PC-9 (cell line): Measurements from ENCODE around the gene TBC1D22A. TPM values are rescaled to one million over a fixed set of nuclear protein-coding genes. Genes with fewer than 3 reads are reported as not detected.

Experiments used
- BruUV-seq: library from RNA; stranded (reverse); fragments of 400-500 nt; replicated peaks from 2 replicates; lab custom pipeline; 2021; lab: Mats Ljungman, UMichigan
- CTCF ChIA-PET: fragments of 300-600 bp; sonication (Branson Sonifier 250); formaldehyde crosslinking; loops from one replicate; lab custom pipeline; 2022; ENCODE audit warnings: antibody characterized with exemption; lab: Charles Lee
- POLR2A ChIA-PET: fragments of 300-600 bp; sonication (Branson Sonifier 250); formaldehyde crosslinking; loops from one replicate; lab custom pipeline; 2022; ENCODE audit warnings: antibody characterized with exemption; ENCODE audit not compliant: unreplicated experiment; lab: Charles Lee
- DNase-seq, 2 experiments: peaks; one replicate each; pipeline versions ENCODE4 v3.0.0 to v3.0.0-alpha.2; 2015 to 2022; ENCODE audit warnings: mixed read lengths in 1 of 2
- H2AFZ ChIP-seq: fragments of 200-600 bp; sonication (generic); 2 replicates; pipeline ENCODE4 v1.8.1; 2017; ENCODE audit warnings: antibody characterized with exemption
- H3F3A ChIP-seq: fragments of 200-600 bp; sonication (generic); 2 replicates; pipeline ENCODE4 v1.8.1; 2017; ENCODE audit warnings: antibody characterized with exemption, mild to moderate bottlenecking, low read depth; ENCODE audit not compliant: insufficient read depth
- H3K27ac ChIP-seq: fragments of 200-600 bp; sonication (generic); 2 replicates; pipeline ENCODE4 v1.6.1; 2016; ENCODE audit warnings: mixed run types
- H3K27me3 ChIP-seq: fragments of 200-600 bp; sonication (generic); 2 replicates; pipeline ENCODE4 v1.6.1; 2016; ENCODE audit warnings: low read depth, mixed run types; ENCODE audit not compliant: insufficient read depth
- H3K36me3 ChIP-seq: fragments of 200-600 bp; sonication (generic); 2 replicates; pipeline ENCODE4 v1.6.1; 2016; ENCODE audit warnings: low read depth, mixed run types
- H3K4me1 ChIP-seq: fragments of 200-600 bp; sonication (generic); replicated peaks from 2 replicates; pipeline ENCODE4 v1.6.1; 2016; ENCODE audit warnings: mixed run types; ENCODE audit not compliant: insufficient read depth
- H3K4me2 ChIP-seq: fragments of 200-600 bp; sonication (generic); 2 replicates; pipeline ENCODE4 v1.6.1; 2017; ENCODE audit warnings: mixed run types
- H3K4me3 ChIP-seq: fragments of 200-600 bp; sonication (generic); 2 replicates; pipeline ENCODE4 v1.6.1; 2016; ENCODE audit warnings: mixed run types
- H3K79me2 ChIP-seq: fragments of 200-600 bp; sonication (generic); 2 replicates; pipeline ENCODE4 v1.6.1; 2017; ENCODE audit warnings: low read depth, mixed run types
- H3K9me2 ChIP-seq: fragments of 200-600 bp; sonication (generic); 2 replicates; pipeline ENCODE4 v1.8.1; 2017; ENCODE audit warnings: mild to moderate bottlenecking; ENCODE audit not compliant: insufficient read depth
- H3K9me3 ChIP-seq: fragments of 200-600 bp; sonication (generic); 2 replicates; pipeline ENCODE4 v1.8.1; 2016; ENCODE audit warnings: low read depth; ENCODE audit not compliant: insufficient read depth
- H4K20me1 ChIP-seq: fragments of 200-600 bp; sonication (generic); 2 replicates; pipeline ENCODE4 v1.8.1; 2017; ENCODE audit not compliant: insufficient read depth
- EZH2 ChIP-seq: fragments of 200-600 bp; sonication (generic); IDR thresholded peaks from 2 replicates; pipeline ENCODE4 v1.8.0; 2017; ENCODE audit warnings: antibody characterized with exemption, low read depth
- intact Hi-C: fragments of 100-400 bp; cut with micrococcal nuclease; formaldehyde crosslinking; loops from one replicate; pipeline ENCODE4 v1.10.0; 2022; ENCODE audit not compliant: unreplicated experiment
- total RNA-seq: library from RNA; stranded (reverse); gene quantifications from 2 replicates; pipeline ENCODE4 v1.2.3, GENCODE V29; 2021
- TF ChIP-seq, protein P1 (sequence below): fragments of 200-600 bp; sonication (generic); conservative IDR thresholded peaks from 2 replicates; pipeline ENCODE4 v1.6.1; 2017; ENCODE audit warnings: mixed run types, antibody characterized with exemption, mild to moderate bottlenecking, moderate library complexity

The TBC1D22A gene
- total RNA-seq, 1 experiment from 2014 or later: 40.3 TPM

DNA sequence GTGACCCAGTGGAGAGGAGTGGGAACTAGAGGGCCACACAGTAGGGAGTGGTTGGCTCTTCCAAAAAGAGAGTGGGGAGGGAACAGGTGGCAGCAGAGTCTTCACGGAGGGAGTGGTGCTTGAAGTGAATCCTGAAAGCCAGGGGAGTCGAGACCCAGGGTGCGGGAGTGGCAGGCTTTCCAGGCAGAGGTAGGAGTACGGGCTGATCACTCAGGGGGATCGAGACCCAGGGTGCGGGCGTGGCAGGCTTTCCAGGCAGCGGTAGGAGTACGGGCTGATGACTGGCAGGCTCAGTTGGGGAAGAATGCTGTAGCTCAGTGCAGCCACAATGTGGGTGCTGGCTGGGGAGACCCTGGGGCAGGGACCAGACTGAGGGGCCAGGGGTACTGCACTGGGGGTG, 148.2 kb downstream of the TBC1D22A start:
- H3K79me2 ChIP-seq: no peaks in the 10 kb centered on the region
- no peak for DNase-seq
- BruUV-seq: no TSS peak
- H3K4me3 ChIP-seq: no peak overlapping the region
- TF ChIP-seq, protein P1, sequence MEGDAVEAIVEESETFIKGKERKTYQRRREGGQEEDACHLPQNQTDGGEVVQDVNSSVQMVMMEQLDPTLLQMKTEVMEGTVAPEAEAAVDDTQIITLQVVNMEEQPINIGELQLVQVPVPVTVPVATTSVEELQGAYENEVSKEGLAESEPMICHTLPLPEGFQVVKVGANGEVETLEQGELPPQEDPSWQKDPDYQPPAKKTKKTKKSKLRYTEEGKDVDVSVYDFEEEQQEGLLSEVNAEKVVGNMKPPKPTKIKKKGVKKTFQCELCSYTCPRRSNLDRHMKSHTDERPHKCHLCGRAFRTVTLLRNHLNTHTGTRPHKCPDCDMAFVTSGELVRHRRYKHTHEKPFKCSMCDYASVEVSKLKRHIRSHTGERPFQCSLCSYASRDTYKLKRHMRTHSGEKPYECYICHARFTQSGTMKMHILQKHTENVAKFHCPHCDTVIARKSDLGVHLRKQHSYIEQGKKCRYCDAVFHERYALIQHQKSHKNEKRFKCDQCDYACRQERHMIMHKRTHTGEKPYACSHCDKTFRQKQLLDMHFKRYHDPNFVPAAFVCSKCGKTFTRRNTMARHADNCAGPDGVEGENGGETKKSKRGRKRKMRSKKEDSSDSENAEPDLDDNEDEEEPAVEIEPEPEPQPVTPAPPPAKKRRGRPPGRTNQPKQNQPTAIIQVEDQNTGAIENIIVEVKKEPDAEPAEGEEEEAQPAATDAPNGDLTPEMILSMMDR: no peak
- no peak for TF ChIP-seq EZH2
- ChIA-PET CTCF (no interaction called here), POLR2A (no interaction called here)
- no peaks in the 10 kb centered on the region for H3F3A ChIP-seq
- no peak overlapping the region for H3K4me2 ChIP-seq
- intact Hi-C loops: no loop called here
- no peaks in the 10 kb centered on the region for H3K27me3 ChIP-seq
- 0 out of 2 replicates have a peak, but pooled peaks cover 4% of the 10 kb centered on the region for H3K36me3 ChIP-seq
- H3K9me3 ChIP-seq: no peaks in the 10 kb centered on the region
- H3K9me2 ChIP-seq: no peaks in the 10 kb centered on the region
- peaks cover 32% of the 10 kb centered on the region for H4K20me1 ChIP-seq
- no peaks in the 10 kb centered on the region for H3K4me1 ChIP-seq
- no peak overlapping the region for H3K27ac ChIP-seq
- H2AFZ ChIP-seq: no peak overlapping the region

DNA sequence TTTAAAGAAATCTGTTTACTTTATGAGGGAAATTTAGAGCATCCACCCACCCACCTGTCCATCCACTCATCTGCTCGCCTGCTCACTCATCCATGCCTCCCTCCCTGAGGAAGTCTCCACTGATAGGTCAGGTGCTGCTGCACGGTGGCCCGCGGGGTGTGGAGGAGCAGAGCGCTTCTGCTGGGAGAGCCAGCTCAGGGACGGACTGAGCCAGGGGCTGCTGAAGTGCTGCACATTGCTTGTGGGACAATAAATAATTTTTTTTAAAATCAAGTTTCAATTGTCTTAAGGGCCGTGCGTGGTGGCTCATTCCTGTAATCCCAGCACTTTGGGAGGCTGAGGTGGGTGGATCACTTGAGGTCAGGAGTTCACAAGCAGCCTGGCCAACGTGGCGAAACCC, 148.9 kb downstream of the TBC1D22A start:
- no peaks in the 10 kb centered on the region for H3K9me3 ChIP-seq
- H3K79me2 ChIP-seq: no peaks in the 10 kb centered on the region
- no peaks in the 10 kb centered on the region for H3K27me3 ChIP-seq
- H3K36me3 ChIP-seq: 0 out of 2 replicates have a peak, but pooled peaks cover 4% of the 10 kb centered on the region
- no TSS peak for BruUV-seq
- TF ChIP-seq, protein P1: no peak
- TF ChIP-seq EZH2: no peak
- H2AFZ ChIP-seq: no peak overlapping the region
- DNase-seq: no peak
- ChIA-PET CTCF (no interaction called here), POLR2A (no interaction called here)
- no peaks in the 10 kb centered on the region for H3K4me1 ChIP-seq
- no peak overlapping the region for H3K4me2 ChIP-seq
- no peak overlapping the region for H3K4me3 ChIP-seq
- no peaks in the 10 kb centered on the region for H3K9me2 ChIP-seq
- intact Hi-C loops: no loop called here
- no peak overlapping the region for H3K27ac ChIP-seq
- peaks cover 25% of the 10 kb centered on the region for H4K20me1 ChIP-seq
- no peaks in the 10 kb centered on the region for H3F3A ChIP-seq

DNA sequence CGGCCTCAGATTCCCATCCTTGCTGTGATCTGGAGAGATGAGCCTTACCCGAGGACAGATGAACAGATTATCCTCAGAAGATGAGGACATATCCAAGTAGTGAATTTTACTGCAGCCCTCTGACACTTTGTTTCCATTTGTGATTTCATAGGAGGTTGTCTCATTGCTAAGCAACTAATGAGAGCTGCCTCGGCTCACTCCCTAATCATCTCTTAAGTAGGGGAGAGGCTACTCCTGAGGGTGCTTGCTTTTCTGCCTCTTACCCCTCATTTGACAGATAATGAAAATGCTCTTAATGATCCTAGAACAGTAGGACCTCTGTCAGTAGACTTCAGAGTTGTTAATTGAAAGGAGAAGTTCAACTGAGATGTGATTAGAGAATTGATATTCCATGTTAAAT, 150.9 kb downstream of the TBC1D22A start:
- DNase-seq: no peak
- H4K20me1 ChIP-seq: peaks cover 24% of the 10 kb centered on the region
- no peak overlapping the region for H3K27ac ChIP-seq
- no peaks in the 10 kb centered on the region for H3K79me2 ChIP-seq
- no peak overlapping the region for H3K4me3 ChIP-seq
- no peaks in the 10 kb centered on the region for H3F3A ChIP-seq
- H3K9me2 ChIP-seq: no peaks in the 10 kb centered on the region
- no peaks in the 10 kb centered on the region for H3K27me3 ChIP-seq
- ChIA-PET POLR2A (no interaction called here), CTCF (no interaction called here)
- H3K36me3 ChIP-seq: 0 out of 2 replicates have a peak, but pooled peaks cover 4% of the 10 kb centered on the region
- no peak overlapping the region for H2AFZ ChIP-seq
- intact Hi-C loops: no loop called here
- no peak overlapping the region for H3K4me2 ChIP-seq
- no peaks in the 10 kb centered on the region for H3K9me3 ChIP-seq
- TSS peak; percentile 21 for BruUV-seq
- no peaks in the 10 kb centered on the region for H3K4me1 ChIP-seq
- TF ChIP-seq, protein P1: no peak
